HTR-8/SVneo (cell line): ENCODE data around the gene COL26A1.

Experiments
- DNase-seq: peaks from one replicate; pipeline ENCODE4 v3.0.0; 2011; ENCODE audit warnings: low spot score, mixed read lengths; ENCODE audit not compliant: insufficient read length
- FAIRE-seq: peaks from 2 replicates; lab custom pipeline; 2011; peaks lifted over from hg19 to GRCh38; lab: Jason Lieb, UNC

COL26A1 gene

GRCh38 chr7:101545441-101546190, 182.9 kb downstream of the COL26A1 start:
- DNase-seq: no peak
- FAIRE-seq: no peak

GRCh38 chr7:101546308-101546936, 183.7 kb downstream of the COL26A1 start:
- no peak for DNase-seq
- FAIRE-seq: no peak

- no peak for DNase-seq
- no peak for FAIRE-seq
Measured at GRCh38 chr7:101547022-101547915, 184.6 kb downstream of the COL26A1 start.

- DNase-seq (no peak), FAIRE-seq (no peak)
Measured at GRCh38 chr7:101547916-101548661, 185.4 kb downstream of the COL26A1 start.

- no peak for FAIRE-seq
- DNase-seq: no peak
Measured at GRCh38 chr7:101549734-101550133, 187.1 kb downstream of the COL26A1 start.

- FAIRE-seq (no peak), DNase-seq (no peak)
Measured at GRCh38 chr7:101550641-101551541, 188.2 kb downstream of the COL26A1 start.

- DNase-seq: no peak
Measured at GRCh38 chr7:101553018-101553770, 190.5 kb downstream of the COL26A1 start.

GRCh38 chr7:101553771-101554445, 191.2 kb downstream of the COL26A1 start:
- DNase-seq (no peak), FAIRE-seq (no peak)

More at GRCh38 chr7:101553018-101553770, 190.5 kb downstream of the COL26A1 start:
- no peak for FAIRE-seq

GRCh38 chr7:101554584-101555268, 192.1 kb downstream of the COL26A1 start:
- FAIRE-seq: no peak
- no peak for DNase-seq

- FAIRE-seq (no peak), DNase-seq (no peak)
Measured at GRCh38 chr7:101555269-101555920, 192.7 kb downstream of the COL26A1 start.

GRCh38 chr7:101555921-101556275, 193.2 kb downstream of the COL26A1 start:
- no peak for FAIRE-seq
- DNase-seq: no peak

- no peak for FAIRE-seq
- DNase-seq: no peak
Measured at GRCh38 chr7:101556453-101556968, 193.8 kb downstream of the COL26A1 start.

GRCh38 chr7:101557421-101557820, 194.7 kb downstream of the COL26A1 start:
- FAIRE-seq: no peak
- DNase-seq: no peak

GRCh38 chr7:101557978-101558741, 195.5 kb downstream of the COL26A1 start:
- DNase-seq (no peak), FAIRE-seq (no peak)

GRCh38 chr7:101558742-101559325, 196.2 kb downstream of the COL26A1 start:
- DNase-seq (no peak), FAIRE-seq (no peak)

GRCh38 chr7:101559586-101559985, 196.9 kb downstream of the COL26A1 start:
- FAIRE-seq (no peak), DNase-seq (no peak)
